Hematopoietic multipotent progenitor cell treated with erythropoietin and hydrocortisone succinate and interleukin-3 and kit ligand, for 4 days (in vitro differentiated cells): ENCODE measurements around the gene RAD17.
"Not testable (repeated sequence)": the region's sequence is repeated elsewhere in the genome, so short reads cannot be mapped to it uniquely, and the experiment has no call there.

ENCODE experiments used
- DNase-seq: peaks from one replicate; pipeline ENCODE4 v3.0.0-alpha.2; 2015

RAD17 gene

DNA sequence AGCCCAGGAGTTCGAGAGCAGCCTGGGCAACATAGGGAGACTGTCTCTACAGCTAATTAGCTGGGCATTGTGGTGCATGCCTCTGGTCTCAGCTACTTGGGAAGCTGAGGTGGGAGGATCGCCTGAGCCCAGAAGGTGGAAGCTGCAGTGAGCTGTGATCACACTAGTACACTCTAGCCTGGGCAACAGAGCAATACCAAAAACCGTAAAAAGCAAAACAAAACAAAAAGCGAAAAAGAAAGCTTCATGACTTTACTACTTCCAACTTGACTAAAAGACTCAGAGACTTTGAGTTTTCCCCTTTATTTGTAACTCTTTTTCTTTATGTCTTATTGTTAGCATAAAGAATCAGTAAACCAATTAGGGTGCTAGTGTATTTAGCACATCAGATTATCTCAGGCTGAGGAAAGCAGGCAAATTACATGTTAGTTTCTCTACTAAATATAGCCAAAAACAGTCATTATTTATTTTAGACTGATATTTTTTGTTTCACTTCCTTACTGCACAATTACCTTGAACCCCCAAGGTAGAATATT is 5.4 kb downstream of the RAD17 start:
- no peak for DNase-seq

DNA sequence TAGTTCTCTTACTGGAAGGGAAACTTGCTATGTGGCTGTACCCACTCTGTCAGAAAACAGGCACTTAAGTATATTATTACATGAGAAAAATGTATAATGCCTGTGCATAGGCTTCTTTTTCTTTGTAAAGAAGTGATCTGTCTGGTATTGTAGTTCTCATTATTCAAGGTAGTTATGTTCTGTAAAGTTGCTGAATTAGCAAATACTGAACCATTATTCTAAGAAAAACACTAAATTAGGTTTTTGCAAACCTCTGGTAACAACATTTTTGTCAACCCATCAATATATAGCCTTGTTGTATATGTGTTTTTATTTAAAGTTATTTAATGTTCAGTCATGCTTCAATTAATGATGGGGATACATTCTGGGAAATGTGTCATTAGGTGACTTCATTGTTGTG is 8.8 kb downstream of the RAD17 start:
- no peak for DNase-seq

DNA sequence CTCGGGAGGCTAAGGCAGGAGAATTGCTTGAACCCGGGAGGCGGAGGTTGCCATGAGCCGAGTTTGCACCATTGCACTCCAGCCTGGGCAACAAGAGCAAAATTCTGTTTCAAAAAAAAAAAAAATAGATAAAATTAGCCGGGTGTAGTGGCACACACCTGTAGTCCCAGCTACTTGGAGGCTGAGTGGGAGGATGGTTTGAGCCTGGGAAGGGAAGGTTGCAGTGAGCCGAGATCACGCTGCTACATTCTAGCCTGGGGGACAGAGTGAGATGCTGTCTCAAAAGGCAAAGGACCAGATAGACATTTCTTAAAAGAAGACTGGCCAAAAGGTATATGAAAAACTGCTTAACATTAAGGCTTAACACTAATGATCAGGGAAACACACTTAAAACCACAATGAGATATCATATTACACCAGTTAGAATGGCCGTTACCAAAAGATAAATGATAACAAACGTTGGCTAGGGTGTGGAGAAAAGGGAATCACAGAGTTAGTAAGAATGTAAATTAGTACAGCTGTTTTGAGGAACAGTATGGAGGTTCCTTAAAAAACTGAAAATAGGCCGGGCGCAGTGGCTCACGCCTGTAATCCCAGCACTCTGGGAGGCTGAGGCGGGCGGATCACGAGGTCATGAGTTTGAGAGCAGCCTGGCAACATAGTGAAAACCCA is 35.2 kb downstream of the RAD17 start:
- DNase-seq: peak; percentile 89

DNA sequence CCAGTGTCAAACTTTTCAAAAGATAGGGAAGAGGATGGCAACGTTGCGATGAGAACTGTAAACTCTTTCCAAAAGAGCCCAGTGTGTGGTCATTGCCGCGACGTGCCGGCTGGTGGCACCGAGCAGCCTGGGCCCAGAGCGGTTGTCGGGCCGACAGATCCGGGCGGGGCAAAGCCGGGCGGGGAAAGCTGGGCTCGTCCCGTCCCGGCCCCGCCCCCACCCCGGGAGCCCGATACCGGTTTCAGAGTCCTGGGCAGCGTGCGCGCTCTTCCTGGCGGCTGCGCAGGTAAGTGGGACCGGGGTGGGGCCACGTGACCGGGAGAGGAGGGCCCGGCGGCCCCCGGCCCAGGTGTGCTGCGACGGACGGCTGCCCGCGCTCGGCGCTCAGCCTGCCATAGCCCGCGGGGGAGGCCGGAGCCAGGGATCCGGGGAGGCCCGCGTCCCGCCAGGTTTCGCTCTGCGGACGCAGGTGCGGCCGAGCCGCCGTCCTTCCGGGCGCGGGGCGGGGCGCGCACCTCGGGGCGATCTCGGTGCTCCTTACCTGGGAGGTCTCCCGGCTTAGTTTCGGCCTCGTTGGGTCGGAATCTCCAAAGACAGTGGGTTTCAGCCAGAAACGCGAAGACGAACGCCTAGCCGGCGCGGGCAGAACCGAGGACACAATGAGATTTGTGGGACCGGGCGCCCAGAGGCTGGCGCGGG is 45.4 kb downstream of the RAD17 start, which contains the start of gene MARVELD2:
MARVELD2 (plus strand) TSS at position 232 of the 699 bp plus-strand sequence. CDS start 4,270 bp downstream, outside the sequence.
- peak; percentile 83 for DNase-seq

DNA sequence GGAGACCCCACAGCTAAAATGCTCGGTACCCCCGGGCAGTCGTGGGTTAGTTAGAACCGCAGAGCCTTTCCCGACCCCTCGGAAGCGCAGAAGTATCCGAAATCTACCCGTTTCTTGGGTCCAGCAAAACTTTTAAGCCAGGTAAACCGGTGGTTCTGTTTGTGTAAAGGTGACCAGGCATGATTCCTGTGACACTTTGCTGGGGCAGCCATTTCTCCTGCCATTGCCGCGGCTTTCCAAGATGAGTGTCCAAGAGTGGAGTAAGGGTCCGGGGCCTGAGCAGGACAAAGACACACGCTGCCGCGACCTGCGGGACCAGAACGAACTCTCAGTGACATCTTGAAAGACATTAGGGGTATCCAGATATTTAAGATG is 46.0 kb downstream of the RAD17 start:
- DNase-seq: no peak

DNA sequence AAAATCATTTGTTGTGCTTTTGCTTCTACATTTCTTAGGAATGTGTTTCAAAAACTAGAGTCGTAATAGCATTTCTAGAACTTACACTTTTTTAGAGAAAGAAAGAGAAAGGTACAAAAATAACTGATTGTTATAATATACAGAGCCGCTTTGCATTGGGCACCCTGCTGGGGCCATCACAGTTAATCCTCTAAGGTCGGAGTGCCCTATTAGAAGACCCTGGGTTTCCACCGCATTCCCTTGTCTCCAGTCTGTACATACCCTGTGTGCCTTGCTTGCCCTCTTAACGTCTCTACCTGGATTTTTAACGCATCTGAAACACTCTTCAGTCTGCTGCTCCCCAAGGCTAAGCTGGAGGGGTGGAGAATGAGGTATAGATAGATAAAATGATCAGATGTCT is 46.6 kb downstream of the RAD17 start:
- DNase-seq: no peak

DNA sequence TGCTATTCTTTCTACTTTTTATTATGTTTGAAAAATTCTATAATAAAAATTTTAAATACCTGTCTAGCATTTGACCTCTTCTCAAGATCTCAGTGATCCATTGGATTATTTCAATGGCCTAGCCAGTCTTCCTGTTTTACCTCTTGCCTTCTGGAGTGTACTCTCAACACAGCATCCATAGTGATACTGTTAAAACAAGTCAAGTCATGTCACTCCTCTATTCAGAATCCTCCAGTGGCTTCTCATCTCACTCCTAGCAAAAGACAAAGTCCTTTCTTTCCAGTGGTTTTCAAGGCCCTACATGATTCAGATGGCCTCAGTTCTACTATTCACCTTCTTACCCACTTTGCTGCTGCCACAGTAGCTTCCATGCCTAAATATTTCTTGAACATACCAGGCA is 47.1 kb downstream of the RAD17 start:
- no peak for DNase-seq

DNA sequence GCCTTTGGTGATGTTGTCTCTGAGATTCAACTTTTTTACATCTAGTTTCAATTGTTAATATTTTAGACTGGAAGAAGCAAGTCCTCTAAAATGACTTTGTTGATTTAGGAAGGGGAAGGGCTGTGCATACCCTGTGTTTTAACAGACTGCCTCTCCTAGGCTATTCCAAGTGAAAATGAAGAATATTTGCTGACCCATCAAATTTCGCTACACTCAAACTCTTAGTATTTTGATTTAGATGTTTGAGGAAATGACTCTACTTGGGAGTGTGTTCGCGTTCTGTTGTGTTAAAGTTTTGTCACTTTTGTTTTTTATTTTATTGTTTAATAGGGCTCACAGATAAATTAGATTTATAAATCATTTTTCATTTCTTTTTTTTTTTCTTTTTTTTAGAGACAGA is 48.9 kb downstream of the RAD17 start:
- DNase-seq: no peak

DNA sequence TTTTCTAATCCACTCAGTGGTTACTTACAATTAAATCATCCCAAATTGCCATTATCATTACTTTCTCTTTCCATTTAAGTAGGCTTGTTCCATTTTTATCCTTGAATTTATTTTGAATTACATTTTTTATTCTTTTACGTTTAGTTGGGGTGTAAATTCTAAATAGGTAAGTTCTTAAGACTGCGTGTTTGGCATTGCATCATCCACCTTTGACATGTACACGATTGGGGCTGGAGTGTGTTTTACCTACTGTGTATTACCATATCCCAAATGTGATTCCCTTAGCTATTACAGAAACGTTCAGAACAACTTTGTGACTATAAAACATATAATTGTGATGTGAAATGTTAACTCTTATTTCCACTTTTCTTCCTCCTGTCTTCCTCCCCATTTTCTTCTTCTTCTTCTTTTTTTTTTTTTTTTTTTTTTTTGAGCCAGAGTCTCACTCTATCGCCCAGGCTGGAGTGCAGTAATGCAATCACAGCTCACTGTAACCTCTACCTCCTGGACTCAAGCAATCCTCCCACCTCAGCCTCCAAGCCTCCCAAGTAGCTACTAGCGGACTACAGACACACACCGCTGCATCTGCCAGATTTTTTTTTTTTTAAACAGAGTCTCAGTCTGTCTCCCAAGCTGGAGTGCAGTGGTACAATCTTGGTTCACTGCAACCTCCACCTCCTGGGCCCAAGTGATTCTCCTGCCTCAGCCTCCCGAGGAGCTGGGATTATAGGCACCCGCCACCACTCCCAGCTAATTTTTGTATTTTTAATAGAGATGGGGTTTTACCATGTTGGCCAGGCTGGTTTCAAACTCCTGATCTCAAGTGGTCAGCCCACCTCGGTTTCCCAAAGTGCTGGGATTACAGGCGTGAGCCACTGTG is 62.0 kb downstream of the RAD17 start:
- DNase-seq: no peak

DNA sequence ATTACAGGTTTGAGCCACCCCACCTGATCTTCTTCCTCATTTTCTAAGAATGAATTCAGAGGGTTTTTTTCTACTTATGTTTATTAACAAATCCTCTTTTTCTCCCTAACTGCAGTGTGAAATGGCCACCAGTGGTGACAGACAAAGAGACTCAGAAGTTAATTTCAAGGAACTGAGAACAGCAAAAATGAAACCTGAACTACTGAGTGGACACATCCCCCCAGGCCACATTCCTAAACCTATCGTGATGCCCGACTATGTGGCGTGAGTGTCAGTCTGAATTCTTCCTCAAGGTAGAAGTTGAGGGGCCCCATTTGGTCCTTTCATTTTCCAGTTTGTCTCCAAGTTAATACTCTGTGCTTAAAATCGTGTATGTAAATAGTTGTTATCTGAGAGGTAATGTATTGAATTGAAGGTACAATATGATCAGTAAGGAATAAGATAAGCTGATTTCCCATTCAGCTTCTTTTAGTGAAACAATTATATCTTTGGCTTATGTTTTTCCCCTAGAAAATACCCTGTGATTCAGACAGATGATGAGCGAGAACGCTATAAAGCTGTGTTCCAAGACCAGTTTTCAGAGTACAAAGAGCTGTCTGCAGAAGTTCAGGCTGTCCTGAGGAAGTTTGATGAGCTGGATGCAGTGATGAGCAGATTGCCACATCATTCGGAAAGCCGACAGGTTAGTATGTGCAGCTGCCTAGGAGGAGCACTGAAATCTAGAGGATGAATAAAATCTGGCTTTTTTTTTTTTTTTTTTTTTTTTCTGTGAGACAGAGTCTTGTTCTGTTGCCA is 63.0 kb downstream of the RAD17 start:
- no peak for DNase-seq

DNA sequence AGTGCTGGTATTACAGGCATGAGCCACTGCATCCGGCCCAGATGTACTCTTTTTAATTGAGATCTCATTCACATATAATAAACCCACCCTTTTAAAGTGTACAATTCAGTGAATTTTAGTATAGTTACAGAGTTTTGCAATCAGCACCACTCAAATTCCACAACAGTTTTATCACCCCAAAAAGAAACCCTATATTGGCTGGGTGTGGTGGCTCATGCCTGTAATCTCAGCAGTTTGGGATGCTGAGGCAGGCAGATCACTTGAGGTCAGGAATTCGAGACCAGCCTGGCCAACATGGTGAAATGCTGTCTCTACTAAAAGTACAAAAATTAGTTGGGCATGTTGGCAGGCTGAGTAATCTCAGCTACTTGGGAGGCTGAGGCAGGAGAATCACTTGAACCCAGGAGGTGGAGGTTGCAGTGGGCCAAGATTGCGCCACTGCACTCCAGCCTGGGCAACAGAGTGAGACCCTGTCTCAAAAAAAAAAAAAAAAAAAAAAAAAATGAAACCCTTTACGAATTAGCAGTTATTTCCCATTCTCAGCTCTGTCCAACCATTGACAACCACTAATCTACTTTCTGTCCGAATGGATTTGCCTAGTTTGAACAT is 65.8 kb downstream of the RAD17 start:
- not testable (repeated sequence) for DNase-seq

DNA sequence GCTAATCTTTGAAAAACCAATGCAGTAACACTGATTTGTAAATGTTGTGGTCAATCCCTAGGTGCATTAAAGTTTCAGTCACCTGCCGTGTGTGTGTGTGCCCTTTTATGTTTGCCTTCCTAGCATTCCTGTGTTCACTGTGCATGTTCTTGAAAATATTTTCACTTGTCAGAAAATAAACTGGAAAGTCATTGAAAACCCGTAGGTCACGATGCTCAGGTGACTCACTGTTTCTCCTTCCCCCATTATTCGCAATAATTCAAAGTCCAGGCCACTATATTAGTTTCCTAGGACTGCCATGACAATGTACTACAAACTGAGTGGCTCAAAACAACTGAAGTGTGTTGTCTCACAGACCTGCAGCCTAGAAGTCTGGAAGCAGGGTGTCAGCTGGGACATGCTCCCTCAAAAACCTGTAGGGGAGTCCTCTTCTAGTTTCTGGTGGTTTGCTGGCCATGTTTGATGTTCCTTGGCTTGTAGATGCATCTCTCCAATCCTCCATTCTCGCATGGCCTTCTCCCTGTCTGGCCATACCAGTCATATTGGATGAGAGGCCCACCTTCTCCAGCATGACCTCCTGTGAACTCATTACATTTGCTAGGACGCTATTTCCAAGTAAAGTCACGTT is 74.6 kb downstream of the RAD17 start:
- no peak for DNase-seq

DNA sequence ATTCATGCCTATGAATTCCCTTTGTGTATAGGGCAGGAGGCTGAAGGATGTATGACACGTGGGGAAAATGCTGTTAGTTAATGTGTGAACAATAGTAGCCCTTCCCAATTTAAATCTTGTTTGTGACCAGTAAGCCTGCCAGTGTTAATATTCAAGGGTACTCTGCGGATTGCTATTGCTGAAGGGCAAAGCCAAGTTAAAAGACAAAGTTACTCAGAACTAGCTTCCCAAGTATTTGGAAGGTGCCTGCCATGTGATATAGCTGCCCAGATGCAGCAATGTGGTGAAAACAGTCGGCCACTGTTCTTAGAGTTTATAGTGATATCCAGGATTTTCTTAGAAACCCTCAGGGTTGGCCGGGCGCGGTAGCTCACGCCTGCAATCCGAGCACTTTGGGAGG is 79.9 kb downstream of the RAD17 start:
- no peak for DNase-seq

DNA sequence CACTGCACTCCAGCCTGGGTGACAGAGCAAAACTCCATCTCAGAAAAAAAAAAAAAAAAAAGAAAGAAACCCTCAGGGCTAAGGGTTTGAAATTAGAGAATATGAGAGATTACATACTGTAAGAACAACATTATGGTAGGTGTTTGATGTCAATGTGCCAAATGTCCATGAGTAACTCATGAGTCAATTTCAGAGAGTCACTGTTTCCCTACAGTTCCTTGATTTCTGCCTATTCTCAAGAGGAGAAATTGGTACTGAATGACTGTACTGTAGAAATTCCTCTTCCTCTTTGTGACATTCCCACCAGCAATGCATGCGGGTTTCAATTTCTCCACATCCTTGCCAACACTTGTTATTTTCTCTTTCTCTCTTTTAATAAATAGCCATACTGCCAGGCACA is 80.5 kb downstream of the RAD17 start:
- DNase-seq: no peak

DNA sequence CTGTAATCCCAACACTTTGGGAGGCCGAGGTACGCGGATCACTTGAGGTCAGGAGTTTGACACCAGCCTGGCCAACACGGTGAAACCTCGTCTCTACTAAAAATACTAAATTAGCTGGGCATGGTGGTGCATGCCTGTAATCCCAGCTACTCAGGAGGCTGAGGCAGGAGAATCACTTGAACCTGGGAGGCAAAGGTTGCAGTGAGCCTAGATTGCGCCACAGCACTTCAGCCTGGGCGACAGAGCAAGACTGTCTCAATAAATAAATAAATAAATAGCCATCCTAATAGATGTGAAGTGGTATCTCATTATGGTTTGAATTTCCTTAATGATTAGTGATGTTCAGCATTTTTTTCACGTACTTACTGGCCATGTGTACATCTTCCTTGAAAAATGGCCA is 80.9 kb downstream of the RAD17 start:
- DNase-seq: not testable (repeated sequence)

DNA sequence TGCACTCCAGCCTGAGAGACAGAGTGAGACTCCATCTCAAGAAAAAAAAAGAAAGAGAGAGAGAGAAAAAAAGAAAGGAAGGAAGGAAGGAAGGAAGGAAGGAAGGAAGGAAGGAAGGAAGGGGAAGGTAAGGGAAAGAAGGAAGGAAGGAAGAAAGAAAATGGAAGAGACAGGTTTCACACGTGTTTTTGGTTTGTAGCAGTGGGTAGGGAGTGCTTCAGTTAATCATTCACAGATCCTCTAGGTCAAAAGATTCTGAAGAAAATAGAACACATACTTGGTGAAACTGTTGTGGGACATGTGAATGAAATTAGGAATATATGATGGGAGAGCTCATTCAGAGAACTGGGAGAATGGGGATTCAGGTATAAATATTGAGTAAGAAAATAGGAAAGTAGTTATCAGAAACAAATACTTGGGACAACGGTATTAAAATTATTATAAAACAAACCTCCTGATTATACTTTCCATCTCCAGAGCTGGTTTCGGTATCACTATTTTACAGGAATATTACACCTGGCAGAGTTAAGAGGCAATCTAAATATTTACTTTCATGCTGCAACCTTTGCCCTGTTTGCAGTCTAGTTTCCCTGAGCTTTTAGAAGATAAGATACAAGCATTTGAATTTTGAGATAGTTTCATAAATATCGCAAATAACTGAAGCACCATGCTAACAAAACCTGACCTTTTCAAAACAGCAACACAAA is 82.5 kb downstream of the RAD17 start:
- DNase-seq: no peak

DNA sequence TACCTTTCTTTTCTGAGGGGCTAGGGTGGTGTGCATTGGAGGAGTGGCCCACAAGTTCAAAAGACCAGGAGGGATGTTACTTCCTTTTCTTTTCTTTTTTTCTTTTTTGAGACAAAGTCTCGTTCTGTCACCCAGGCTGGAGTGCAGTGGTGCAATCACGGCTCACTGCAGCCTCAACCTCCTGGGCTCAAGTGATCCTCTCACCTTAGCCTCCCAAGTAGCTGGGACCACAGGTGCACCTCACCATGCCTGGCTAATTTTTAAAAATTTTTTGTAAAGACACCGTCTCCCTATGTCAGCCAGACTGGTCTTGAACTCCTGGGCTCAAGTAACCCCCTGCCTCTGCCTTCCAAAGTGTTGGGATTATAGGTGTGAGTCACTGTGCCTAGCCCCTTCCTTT is 83.9 kb downstream of the RAD17 start:
- not testable (repeated sequence) for DNase-seq

DNA sequence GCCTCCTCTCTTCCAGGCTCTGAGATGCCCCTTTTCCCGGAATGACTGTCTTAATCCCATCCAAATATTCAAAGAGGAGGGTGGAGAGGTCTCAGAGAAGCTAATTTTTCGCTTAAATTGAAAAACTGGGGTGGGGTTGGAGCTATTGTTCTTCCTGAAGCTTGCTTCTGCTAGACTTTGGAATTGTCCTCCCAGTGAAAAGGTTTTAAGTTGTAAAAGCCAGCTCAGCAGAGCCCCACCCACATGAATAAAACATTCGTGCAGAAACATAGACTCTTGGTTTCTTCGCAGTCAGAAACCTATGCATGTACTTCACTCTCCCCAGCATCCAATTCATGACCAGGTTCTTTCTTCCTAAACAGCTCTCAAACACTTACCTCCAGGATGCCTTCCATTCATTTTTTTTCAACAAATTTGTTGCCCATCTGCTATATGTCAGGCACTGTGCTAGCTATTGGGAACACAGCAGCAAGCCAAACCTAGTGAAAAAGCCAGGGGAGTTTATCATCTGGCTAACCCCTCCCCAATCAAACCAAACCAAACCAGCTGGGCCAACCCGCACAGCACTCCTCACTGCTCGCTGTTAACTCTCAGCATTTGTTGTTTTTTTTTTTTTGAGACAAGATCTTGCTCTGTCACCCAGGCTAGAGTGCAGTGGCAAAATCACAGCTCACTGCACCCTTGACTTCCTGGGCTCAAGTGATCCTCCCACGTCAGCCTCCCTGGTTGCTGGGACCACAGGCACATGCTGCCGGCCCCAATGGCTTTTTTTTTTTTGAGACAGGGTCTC is 85.0 kb downstream of the RAD17 start:
- no peak for DNase-seq

DNA sequence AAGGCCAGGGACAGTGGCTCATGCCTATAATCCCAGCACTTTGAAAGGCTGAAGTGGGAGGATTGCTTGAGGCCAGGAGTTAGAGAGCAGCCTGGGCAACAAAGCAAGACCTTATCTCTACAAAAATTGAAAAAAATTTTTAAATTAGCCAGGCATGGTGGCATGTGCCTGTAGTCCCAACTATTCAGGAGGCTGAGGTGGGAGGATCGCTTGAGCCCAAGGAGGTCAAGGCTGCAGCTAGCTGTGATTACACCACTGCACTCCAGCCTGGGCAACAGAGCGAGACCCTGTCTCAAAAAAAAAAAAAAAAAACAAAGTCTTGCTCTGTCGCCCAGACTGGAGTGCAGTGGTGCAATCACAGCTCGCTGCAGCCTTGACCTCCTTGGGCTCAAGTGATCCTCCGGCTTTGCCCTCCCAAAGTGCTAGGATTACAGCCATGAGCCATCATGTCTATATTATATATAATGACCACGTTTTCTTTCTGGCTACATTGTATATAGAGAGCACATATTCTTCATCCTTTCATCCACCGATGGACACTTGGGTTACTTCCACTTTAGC is 85.9 kb downstream of the RAD17 start:
- not testable (repeated sequence) for DNase-seq

DNA sequence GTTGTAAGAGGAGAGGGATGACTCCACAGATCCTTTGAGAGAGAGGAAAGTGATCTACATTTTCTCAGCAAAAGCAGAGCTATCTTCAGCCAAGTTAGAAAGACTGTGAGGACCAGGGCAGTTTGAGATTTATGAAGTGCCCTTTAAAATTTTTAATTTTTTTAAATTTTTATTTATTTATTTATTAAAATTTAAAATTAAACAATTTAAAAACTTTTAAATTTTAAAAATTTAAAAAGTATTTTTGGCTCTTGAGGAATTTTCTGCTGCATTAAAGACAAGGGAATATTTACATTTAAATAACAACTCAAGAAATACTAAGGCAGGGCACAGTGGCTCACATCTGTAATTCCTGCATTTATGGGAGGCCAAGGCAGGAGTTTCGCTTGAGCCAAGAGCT is 92.6 kb downstream of the RAD17 start:
- DNase-seq: no peak
